Measurements from ENCODE around the gene PPA1.
A peak's percentile ranks its signal among the peaks of the same experiment; 100 is the strongest.
"Not testable (repeated sequence)": the region's sequence is repeated elsewhere in the genome, so short reads cannot be mapped to it uniquely, and the experiment has no call there.

PPA1 gene

GRCh38 chr10:70227548-70228320, 5.5 kb downstream of the PPA1 start:
- H3K4me1 Mint-ChIP-seq: peaks cover 6% of the 10 kb centered on the region
- H3K36me3 Mint-ChIP-seq (ENCODE audit: low read depth): peaks cover 11% of the 10 kb centered on the region
- peak overlapping the region in 2 of 3 experiments; percentile 63 to 77 for H3K27ac Mint-ChIP-seq
- H3K9me3 Mint-ChIP-seq: no peaks in the 10 kb centered on the region
- no peak overlapping the region for H3K4me3 Mint-ChIP-seq
- no peak for TF ChIP-seq CTCF (IDR thresholded peaks at IDR 0.05; ENCODE audit: unreplicated experiment in 3 of 3)
- no peaks in the 10 kb centered on the region for H3K27me3 Mint-ChIP-seq (ENCODE audit: low read depth)

DNA sequence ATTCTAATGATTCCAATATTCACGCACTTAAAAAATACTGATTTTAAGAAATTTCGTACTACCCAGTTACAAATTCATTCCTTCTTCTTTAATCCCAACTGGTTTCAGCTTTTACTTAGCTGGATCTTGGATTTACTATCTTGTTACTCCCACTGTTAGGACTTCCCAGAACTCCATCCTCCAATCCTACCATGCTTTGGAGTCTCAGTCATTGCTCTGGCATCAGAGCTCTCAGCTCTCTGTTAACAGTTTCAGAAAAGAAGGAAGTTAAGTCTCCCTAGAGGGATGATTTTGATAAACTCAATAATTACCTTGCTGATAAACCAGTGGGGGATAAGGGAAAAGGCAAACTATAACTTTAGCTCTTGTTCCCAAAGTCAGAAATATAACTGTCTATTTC, 9.5 kb downstream of the PPA1 start:
- peaks cover 6% of the 10 kb centered on the region for H3K4me1 Mint-ChIP-seq
- no peaks in the 10 kb centered on the region for H3K27me3 Mint-ChIP-seq (ENCODE audit: low read depth)
- H3K27ac Mint-ChIP-seq: no peak overlapping the region
- TF ChIP-seq CTCF (IDR thresholded peaks at IDR 0.05; ENCODE audit: unreplicated experiment in 3 of 3): no peak
- peaks cover 2% of the 10 kb centered on the region for H3K36me3 Mint-ChIP-seq (ENCODE audit: low read depth)
- no peak overlapping the region for H3K4me3 Mint-ChIP-seq
- no peaks in the 10 kb centered on the region for H3K9me3 Mint-ChIP-seq

- not testable (repeated sequence) for H3K4me1 Mint-ChIP-seq; H3K9me3 Mint-ChIP-seq; H3K27ac Mint-ChIP-seq; H3K27me3 Mint-ChIP-seq (ENCODE audit: low read depth); H3K36me3 Mint-ChIP-seq (ENCODE audit: low read depth); H3K4me3 Mint-ChIP-seq
Observed at GRCh38 chr10:70222811-70223447, 10.3 kb downstream of the PPA1 start.

DNA sequence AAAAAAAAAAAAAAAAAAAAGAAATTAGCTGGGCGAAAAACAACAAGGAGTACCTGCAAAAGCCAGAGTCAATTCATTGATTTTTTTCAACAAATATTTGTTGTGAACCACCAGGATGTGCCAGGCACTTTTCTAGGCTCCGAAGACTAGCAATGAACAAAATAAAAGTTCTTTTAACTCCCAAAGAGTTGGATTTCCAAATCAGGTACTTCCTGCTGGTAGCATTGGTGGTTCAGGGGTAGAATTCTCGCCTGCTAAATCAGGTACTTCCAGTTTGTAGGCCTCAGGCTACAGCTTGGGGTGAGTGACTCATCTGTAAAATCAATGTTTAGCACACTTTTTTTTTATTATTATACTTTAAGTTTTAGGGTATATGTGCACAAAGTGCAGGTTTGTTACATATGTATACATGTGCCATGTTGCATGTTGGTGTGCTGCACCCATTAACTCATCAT, 10.9 kb downstream of the PPA1 start:
- Mint-ChIP-seq H3K4me3 (no peak overlapping the region), H3K27me3 (ENCODE audit: low read depth) (no peaks in the 10 kb centered on the region), H3K36me3 (ENCODE audit: low read depth) (peaks cover 4% of the 10 kb centered on the region), H3K9me3 (no peaks in the 10 kb centered on the region), H3K27ac (no peak overlapping the region), H3K4me1 (peaks cover 6% of the 10 kb centered on the region)
- TF ChIP-seq CTCF (IDR thresholded peaks at IDR 0.05; ENCODE audit: unreplicated experiment in 3 of 3): no peak

DNA sequence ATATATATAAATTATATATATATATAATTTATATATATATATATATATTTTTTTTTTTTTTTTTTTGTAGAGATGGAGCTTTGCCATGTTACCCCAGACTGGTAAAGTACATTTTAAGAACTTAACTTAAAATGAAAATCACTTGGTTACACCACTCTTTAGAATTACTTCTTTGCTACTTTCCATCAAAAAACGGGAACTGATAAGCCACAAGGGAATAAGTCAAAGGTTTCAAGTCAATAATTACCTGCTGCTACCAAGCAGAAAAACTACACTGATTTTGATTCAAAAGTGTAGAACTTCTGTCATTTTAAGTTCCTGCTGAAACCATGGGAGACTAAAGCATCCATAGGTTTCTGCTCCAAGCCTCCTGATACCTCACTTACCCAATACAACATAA, 12.2 kb downstream of the PPA1 start:
- H3K9me3 Mint-ChIP-seq: no peaks in the 10 kb centered on the region
- H3K4me1 Mint-ChIP-seq: peaks cover 6% of the 10 kb centered on the region
- no peak for TF ChIP-seq CTCF (IDR thresholded peaks at IDR 0.05; ENCODE audit: unreplicated experiment in 3 of 3)
- peaks cover 5% of the 10 kb centered on the region for H3K36me3 Mint-ChIP-seq (ENCODE audit: low read depth)
- H3K4me3 Mint-ChIP-seq: no peak overlapping the region
- no peak overlapping the region for H3K27ac Mint-ChIP-seq
- H3K27me3 Mint-ChIP-seq (ENCODE audit: low read depth): no peaks in the 10 kb centered on the region

- Mint-ChIP-seq H3K4me1 (no peaks in the 10 kb centered on the region), H3K9me3 (no peaks in the 10 kb centered on the region), H3K27me3 (ENCODE audit: low read depth) (no peaks in the 10 kb centered on the region)
Observed at GRCh38 chr10:70212879-70213278, 20.4 kb downstream of the PPA1 start.

More at GRCh38 chr10:70212879-70213278, 20.4 kb downstream of the PPA1 start:
- Mint-ChIP-seq H3K4me3 (no peak overlapping the region), H3K27ac (no peak overlapping the region), H3K36me3 (ENCODE audit: low read depth) (peaks cover 41% of the 10 kb centered on the region)
- TF ChIP-seq CTCF (IDR thresholded peaks at IDR 0.05; ENCODE audit: unreplicated experiment in 3 of 3): no peak
